Omental fat pad (tissue), 4 donors: Measurements from ENCODE around the gene SCGB1C1. TPM values are rescaled to one million over a fixed set of nuclear protein-coding genes. Genes with fewer than 3 reads are reported as not detected.
"Not testable (repeated sequence)": the region's sequence is repeated elsewhere in the genome, so short reads cannot be mapped to it uniquely, and the experiment has no call there.

ENCODE experiments used
- ATAC-seq: fragments of 150-250 bp; one replicate; pipeline ENCODE4 v1.9.1; 2016; ENCODE audit warnings: mild to moderate bottlenecking, moderate library complexity; ENCODE audit not compliant: low FRiP score
- DNase-seq: peaks from one replicate; pipeline ENCODE4 v3.0.0-alpha.2; 2019; ENCODE audit warnings: low spot score
- CTCF ChIP-seq, 3 donors: fragments of 450-650 bp; IDR thresholded peaks; one replicate each; pipeline ENCODE4 v1.5.1; 2016 to 2017; ENCODE audit warnings: antibody characterized with exemption in 3 of 3, mild to moderate bottlenecking in 3 of 3, moderate library complexity in 2 of 3
- total RNA-seq, 4 donors: library from RNA; depleted of rRNA; stranded (reverse); fragments of >200 nt; gene quantifications; one replicate each; pipeline ENCODE4 v1.1.0, GENCODE V29; 2016

Gene SCGB1C1
- total RNA-seq, 4 donors from 2014 or later = not detected

GRCh38 chr11:216081-216974 is 23.4 kb downstream of the SCGB1C1 start:
- ATAC-seq = no peak
- DNase-seq = no peak
- no peak for TF ChIP-seq CTCF (IDR thresholded peaks at IDR 0.05)

- no peak for ATAC-seq
- DNase-seq = no peak
- no peak for TF ChIP-seq CTCF (IDR thresholded peaks at IDR 0.05)
Measured at GRCh38 chr11:217704-218103, 24.8 kb downstream of the SCGB1C1 start.

- no peak for ATAC-seq
- no peak for DNase-seq
- TF ChIP-seq CTCF (IDR thresholded peaks at IDR 0.05) = no peak
Measured at GRCh38 chr11:218815-219593, 26.1 kb downstream of the SCGB1C1 start.

- not testable (repeated sequence) for ATAC-seq, DNase-seq
Measured at GRCh38 chr11:220641-221215, 27.9 kb downstream of the SCGB1C1 start.

- ATAC-seq (no peak), DNase-seq (no peak)
- no peak for TF ChIP-seq CTCF (IDR thresholded peaks at IDR 0.05)
Measured at GRCh38 chr11:221539-221938, 28.7 kb downstream of the SCGB1C1 start.

- TF ChIP-seq CTCF (IDR thresholded peaks at IDR 0.05) = no peak
- ATAC-seq = peak; percentile 25
- no peak for DNase-seq
Measured at GRCh38 chr11:221998-222789, 29.3 kb downstream of the SCGB1C1 start.
